Lower lobe of right lung (tissue), 2 donors: ENCODE measurements around the gene ANO10. TPM values are rescaled to one million over a fixed set of nuclear protein-coding genes. Genes with fewer than 3 reads are reported as not detected.

Source experiments
- ATAC-seq, 2 donors: fragments of 200-7000 bp; cut with Tn5 transposase; one replicate each; pipeline ENCODE4 v1.9.1; 2020 to 2022; ENCODE audit warnings: mild to moderate bottlenecking in 2 of 2, moderate library complexity in 2 of 2
- DNase-seq: peaks from one replicate; pipeline ENCODE4 v3.0.0-alpha.2; 2020
- H3K27ac ChIP-seq: fragments of 200-600 bp; one replicate; pipeline ENCODE4 v1.8.0; 2022
- H3K27me3 ChIP-seq: fragments of 200-600 bp; one replicate; pipeline ENCODE4 v1.8.0; 2022; ENCODE audit warnings: low read depth
- H3K36me3 ChIP-seq: fragments of 200-600 bp; one replicate; pipeline ENCODE4 v1.8.0; 2022; ENCODE audit warnings: mild to moderate bottlenecking
- H3K4me1 ChIP-seq: fragments of 200-600 bp; one replicate; pipeline ENCODE4 v1.8.0; 2022
- H3K4me3 ChIP-seq: fragments of 200-600 bp; one replicate; pipeline ENCODE4 v1.8.0; 2022; ENCODE audit warnings: mild to moderate bottlenecking
- H3K9me3 ChIP-seq: fragments of 200-600 bp; one replicate; pipeline ENCODE4 v1.8.0; 2022
- CTCF ChIP-seq: fragments of 200-600 bp; IDR thresholded peaks from one replicate; pipeline ENCODE4 v1.8.0; 2022; ENCODE audit warnings: antibody characterized with exemption, mild to moderate bottlenecking
- intact Hi-C: fragments of 100-400 bp; cut with DNase I; formaldehyde crosslinking; loops from one replicate; pipeline ENCODE4 v1.11.0; 2022
- total RNA-seq: library from RNA; stranded (reverse); fragmentation: NEBNext Ultra II Directional; extraction: Animal tissue kit (Norgen Biotek cat#: 25700); gene quantifications from one replicate; pipeline ENCODE4 v1.2.1, GENCODE V29; 2021
- donor health status: DM: no; HTN: yes; CAD: no; lungs with severe emphysema.

ANO10 gene
- total RNA-seq, 1 donor from 2014 or later: 32.3 TPM

- Histone ChIP-seq H3K4me1 (peaks cover 58% of the 10 kb centered on the region), H3K27ac (peak overlapping the region; percentile 53), H3K4me3 (no peak overlapping the region), H3K9me3 (no peaks in the 10 kb centered on the region), H3K27me3 (no peaks in the 10 kb centered on the region), H3K36me3 (no peaks in the 10 kb centered on the region)
- ATAC-seq: peak; percentile 41 to 68
- DNase-seq: no peak
- no peak for TF ChIP-seq CTCF
- intact Hi-C loops: no loop called here
These were observed 294.8 kb downstream of the ANO10 start for GRCh38 chr3:43326891-43327581.

GRCh38 chr3:43323541-43323940 lies 298.3 kb downstream of the ANO10 start:
- DNase-seq (no peak), ATAC-seq (no peak)
- Histone ChIP-seq H3K4me1 (peaks cover 64% of the 10 kb centered on the region), H3K36me3 (no peaks in the 10 kb centered on the region), H3K27ac (no peak overlapping the region), H3K4me3 (no peak overlapping the region), H3K27me3 (no peaks in the 10 kb centered on the region), H3K9me3 (no peaks in the 10 kb centered on the region)
- intact Hi-C loops: no loop called here
- TF ChIP-seq CTCF: no peak

GRCh38 chr3:43320288-43320687 lies 301.5 kb downstream of the ANO10 start:
- no peak for ATAC-seq
- Histone ChIP-seq H3K4me1 (peaks cover 61% of the 10 kb centered on the region), H3K27me3 (no peaks in the 10 kb centered on the region), H3K9me3 (no peaks in the 10 kb centered on the region), H3K36me3 (no peaks in the 10 kb centered on the region), H3K4me3 (no peak overlapping the region), H3K27ac (no peak overlapping the region)
- no peak for TF ChIP-seq CTCF
- intact Hi-C loops: no loop called here
- DNase-seq: no peak

- ATAC-seq: no peak
- no peak for TF ChIP-seq CTCF
These were observed 302.0 kb downstream of the ANO10 start for GRCh38 chr3:43319794-43320193.

GRCh38 chr3:43319376-43319775 lies 302.4 kb downstream of the ANO10 start:
- H3K27me3 ChIP-seq: no peaks in the 10 kb centered on the region
- DNase-seq (no peak), ATAC-seq (no peak)
- H3K4me1 ChIP-seq: peaks cover 61% of the 10 kb centered on the region
- no peaks in the 10 kb centered on the region for H3K36me3 ChIP-seq
- H3K27ac ChIP-seq: no peak overlapping the region
- intact Hi-C loops: no loop called here
- TF ChIP-seq CTCF: no peak
- no peaks in the 10 kb centered on the region for H3K9me3 ChIP-seq
- H3K4me3 ChIP-seq: no peak overlapping the region

More at GRCh38 chr3:43319794-43320193, 302.0 kb downstream of the ANO10 start:
- DNase-seq: no peak
- Histone ChIP-seq H3K4me3 (no peak overlapping the region), H3K27me3 (no peaks in the 10 kb centered on the region), H3K4me1 (peaks cover 61% of the 10 kb centered on the region), H3K36me3 (no peaks in the 10 kb centered on the region), H3K27ac (no peak overlapping the region), H3K9me3 (no peaks in the 10 kb centered on the region)
- intact Hi-C loops: no loop called here
